Hematopoietic multipotent progenitor cell treated with erythropoietin and hydrocortisone succinate and interleukin-3 and kit ligand, for 6 days (in vitro differentiated cells): Measurements from ENCODE around the gene RPL10L.

Source experiments
- DNase-seq: peaks from one replicate; pipeline ENCODE4 v3.0.0-alpha.2; 2015

Gene RPL10L

DNA sequence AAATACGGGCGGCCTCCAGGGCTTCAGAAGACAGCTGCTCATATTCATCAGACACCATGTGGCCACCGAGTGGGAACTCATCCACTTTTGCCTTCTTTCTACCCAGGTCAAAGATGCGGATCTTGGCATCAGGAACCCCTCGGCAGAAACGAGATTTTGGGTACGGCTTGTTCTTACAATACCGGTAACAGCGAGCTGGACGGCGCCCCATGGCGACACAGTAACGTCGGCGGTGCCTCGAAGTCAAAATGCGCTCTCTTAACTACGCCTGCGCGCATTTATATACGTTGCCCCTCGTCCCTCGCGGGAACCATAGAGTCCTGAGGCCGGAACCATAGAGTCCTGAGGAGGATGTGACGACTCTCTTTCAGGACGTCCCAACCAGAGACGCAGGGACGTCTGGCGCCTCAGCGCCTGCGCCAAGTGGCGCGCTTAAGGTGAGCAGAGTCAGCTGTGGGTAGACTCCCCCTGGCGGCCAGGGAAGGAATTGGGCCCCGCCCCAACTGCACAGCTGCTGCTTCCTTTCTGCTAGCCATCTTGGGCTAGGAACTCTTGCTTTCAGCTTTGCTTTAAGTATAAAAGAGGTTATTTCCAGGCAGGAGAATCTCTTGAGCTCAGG, at the start of gene RPL10L:
Gene RPL10L, minus strand, starts transcription at position 256 of the 619 bp plus-strand sequence. Its CDS starts 45 bp downstream, at position 211.
- peak; percentile 1 for DNase-seq

DNA sequence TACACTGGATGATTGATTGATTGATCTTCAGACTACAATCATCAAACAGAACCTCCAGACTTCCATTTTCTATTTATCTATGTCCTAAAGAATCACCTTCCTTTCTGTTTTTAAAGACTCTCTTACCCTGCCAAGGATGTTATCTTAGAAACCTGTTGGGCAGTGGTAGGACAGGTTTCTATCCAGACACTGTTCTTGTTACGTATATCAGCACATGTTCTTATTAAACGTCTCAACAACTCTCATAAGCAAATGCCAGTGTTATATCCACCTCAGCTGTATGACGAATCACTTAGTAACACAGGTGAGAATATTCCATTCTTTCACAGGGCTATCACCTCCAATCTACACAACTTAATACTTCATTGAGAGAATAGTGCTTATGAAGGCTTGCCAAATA, 40.2 kb upstream of the RPL10L start:
- no peak for DNase-seq

DNA sequence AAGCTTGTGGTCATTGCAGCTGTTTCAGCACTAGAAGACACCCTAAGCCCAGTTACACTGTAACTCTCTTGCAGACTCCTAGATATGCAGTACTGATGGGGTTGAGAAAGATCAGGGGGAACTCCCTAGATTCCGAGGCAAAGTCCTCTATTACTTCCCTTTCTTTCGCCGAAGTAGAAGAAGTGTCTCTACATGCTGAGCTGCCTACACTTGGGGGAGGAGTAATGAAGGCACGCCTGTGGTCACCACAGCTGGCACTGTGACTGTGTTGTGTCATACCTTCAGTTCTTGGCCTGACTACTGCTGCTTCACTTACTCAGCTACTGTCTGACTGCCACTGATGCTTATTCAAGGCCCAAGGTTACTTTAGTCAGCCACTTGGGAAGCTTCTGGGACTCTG, 35.1 kb upstream of the RPL10L start:
- DNase-seq = peak; percentile 5

DNA sequence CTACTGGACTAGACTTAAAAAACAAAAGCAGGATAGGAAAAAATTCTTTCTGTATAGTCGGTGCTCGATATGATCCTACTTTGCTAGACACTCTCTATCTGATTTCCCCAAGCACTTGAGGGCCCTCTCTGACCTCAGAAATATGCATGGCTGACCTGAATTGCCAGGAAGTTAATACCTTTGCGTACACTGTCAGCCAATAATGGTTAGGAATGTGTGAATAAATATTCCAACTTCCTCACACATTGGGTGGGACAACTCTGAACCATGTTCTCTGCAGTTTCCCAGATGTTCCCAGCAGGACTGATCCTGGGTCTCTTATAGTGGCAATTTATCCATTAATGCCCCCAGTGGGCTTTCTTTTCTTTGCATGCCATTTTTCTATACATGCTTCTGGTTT, 20.5 kb upstream of the RPL10L start:
- no peak for DNase-seq

DNA sequence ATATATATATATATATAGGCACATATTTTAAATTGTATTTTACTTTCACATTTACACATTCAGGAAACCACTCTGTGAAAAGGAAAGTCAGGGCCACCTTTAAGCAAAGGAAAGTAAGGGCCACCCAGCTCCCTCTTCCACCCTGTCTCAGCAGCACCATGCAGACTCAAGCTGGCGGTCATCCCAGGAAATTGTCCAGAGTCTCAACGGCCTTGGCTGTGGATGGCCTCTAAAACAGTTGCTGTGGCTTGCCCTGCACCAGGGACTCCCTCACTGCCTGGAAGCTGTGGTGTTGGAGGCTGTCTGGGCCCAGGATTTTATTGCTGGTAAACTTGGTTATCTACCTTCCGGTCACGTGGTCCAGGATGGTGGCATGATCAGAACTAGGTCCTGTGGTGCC, 11.8 kb upstream of the RPL10L start:
- no peak for DNase-seq

DNA sequence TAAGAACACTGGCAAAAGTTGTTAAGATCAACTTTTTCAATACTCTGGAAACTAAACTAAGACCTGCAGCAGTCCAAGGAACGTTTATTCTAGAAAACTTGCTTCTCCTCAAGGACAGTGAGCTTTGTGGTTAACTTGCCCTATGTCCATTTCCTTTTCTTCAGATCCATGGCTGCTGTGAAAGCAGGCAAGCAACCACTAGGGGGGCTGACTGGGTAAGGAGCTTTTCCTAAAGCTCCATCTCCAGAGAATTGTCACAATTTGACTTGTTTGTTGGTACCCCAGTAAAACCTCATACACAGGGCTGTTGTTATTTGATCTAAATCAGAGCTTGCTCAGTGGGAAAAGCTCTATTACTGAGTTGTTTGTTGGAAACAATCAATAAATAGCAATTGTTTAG, 10.1 kb upstream of the RPL10L start:
- no peak for DNase-seq

DNA sequence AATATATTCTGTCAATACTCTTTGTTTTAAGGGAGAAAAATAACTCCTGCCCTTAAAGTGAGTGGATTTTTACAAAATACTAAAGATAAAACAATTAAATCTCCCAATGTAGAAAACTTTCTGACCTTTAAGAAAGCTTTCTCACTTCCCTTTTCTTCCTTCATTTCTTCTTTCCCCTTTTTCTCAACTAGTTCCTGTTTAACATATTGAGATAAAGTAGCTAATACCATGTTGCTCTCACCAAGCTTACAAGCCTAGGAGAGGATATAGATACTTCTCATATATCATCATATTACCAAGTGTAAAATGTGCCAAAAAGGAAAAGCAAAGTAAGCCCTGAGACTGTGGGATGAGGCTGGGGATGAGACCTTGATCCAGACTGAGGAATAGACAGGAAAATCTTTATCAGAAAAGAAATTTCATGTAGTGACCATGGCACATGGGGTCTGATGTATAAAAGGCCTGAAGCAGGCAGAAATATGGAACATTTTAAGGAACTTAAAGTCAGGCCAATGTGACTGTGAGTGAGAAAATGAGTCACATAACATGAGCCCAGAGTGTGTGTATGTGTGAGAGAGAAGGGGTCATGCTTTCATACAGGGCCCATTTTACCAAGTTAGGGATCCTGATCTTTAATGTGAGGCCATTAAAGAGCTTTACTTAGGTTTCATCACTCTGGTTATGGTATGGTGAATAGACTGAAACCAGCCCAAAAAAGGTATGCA, 1.6 kb upstream of the RPL10L start:
- DNase-seq = no peak

DNA sequence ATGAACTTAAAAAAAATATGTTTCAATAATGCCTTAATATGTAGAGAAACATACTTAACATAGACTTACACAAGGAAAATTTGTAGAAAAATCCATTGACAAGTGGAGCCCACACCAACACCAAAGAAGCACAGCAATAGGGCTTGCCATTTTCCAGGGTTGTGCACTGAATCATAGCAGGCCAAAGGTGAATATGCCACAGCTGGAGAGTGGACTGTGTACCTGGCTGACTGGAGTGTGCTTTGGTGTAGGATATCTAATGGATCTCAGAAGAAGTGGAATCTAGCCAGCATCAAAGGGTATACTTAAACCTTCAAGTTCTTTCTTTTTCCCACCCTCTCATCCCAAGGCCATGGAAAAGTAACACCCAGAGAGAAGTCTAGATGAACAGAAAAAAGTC, 4.8 kb downstream of the RPL10L start:
- no peak for DNase-seq

DNA sequence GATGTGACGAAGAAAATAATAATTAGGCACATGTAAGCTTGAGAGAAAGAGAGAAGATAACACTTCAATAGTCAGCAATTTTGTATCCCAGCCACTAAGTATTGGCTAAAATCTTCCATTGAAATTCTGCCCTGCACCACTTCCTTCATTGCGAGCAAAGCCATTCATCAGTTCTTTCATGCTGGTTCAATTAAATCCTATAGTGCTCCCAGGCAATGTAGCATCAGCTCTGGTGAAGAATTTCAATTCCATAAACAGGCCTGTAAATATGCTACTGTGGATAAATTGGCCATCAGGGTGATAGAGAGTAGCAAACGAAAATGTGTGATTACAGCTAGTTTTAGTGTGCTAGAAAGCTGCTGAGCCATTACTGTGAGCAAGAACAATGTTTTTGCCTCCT, 24.7 kb downstream of the RPL10L start:
- DNase-seq = no peak
